MM.1S (cell line): ENCODE measurements around the gene APOBEC3H.

ENCODE experiments used
- DNase-seq: peaks from one replicate; pipeline ENCODE4 v3.0.0-alpha.2; 2015
- H2AFZ ChIP-seq: fragments of 300-600 bp; sonication (generic); 2 replicates; pipeline ENCODE4 v1.6.0; 2016; ENCODE audit warnings: antibody characterized with exemption, low read length
- H3F3A ChIP-seq: fragments of 300-600 bp; sonication (generic); 2 replicates; pipeline ENCODE4 v1.6.1; 2016; ENCODE audit warnings: mild to moderate bottlenecking, antibody characterized with exemption, low read length, moderate library complexity, mixed read lengths; ENCODE audit not compliant: insufficient read depth
- H3K27ac ChIP-seq: fragments of 300-600 bp; sonication (generic); 2 replicates; pipeline ENCODE4 v1.5.1; 2016; ENCODE audit warnings: mild to moderate bottlenecking, low read length
- H3K27me3 ChIP-seq: fragments of 300-600 bp; sonication (generic); replicated peaks from 2 replicates; pipeline ENCODE4 v1.6.0; 2016; ENCODE audit warnings: low read length; ENCODE audit not compliant: insufficient read depth
- H3K36me3 ChIP-seq: fragments of 300-600 bp; sonication (generic); replicated peaks from 2 replicates; pipeline ENCODE4 v1.6.1; 2016; ENCODE audit warnings: mild to moderate bottlenecking, low read length, mixed read lengths; ENCODE audit not compliant: insufficient read depth
- H3K4me1 ChIP-seq: fragments of 300-600 bp; sonication (generic); 2 replicates; pipeline ENCODE4 v1.6.1; 2016; ENCODE audit warnings: low read length, mixed read lengths
- H3K4me2 ChIP-seq: fragments of 300-600 bp; sonication (generic); 2 replicates; pipeline ENCODE4 v1.6.0; 2016; ENCODE audit warnings: low read depth, low read length
- H3K4me3 ChIP-seq: fragments of 300-600 bp; sonication (generic); 2 replicates; pipeline ENCODE4 v1.5.1; 2016; ENCODE audit warnings: low read length, mixed read lengths
- H3K79me2 ChIP-seq: fragments of 300-600 bp; sonication (generic); 2 replicates; pipeline ENCODE4 v1.6.1; 2016; ENCODE audit warnings: mixed run types, low read length, mixed read lengths
- H3K9ac ChIP-seq: fragments of 300-600 bp; sonication (generic); 2 replicates; pipeline ENCODE4 v1.6.1; 2016; ENCODE audit warnings: low read length, mixed read lengths
- H3K9me2 ChIP-seq: fragments of 300-600 bp; sonication (generic); replicated peaks from 2 replicates; pipeline ENCODE4 v1.6.1; 2016; ENCODE audit warnings: mild to moderate bottlenecking, low read length, mixed read lengths; ENCODE audit not compliant: insufficient read depth
- H3K9me3 ChIP-seq: fragments of 300-600 bp; sonication (generic); replicated peaks from 2 replicates; pipeline ENCODE4 v1.6.1; 2016; ENCODE audit warnings: mild to moderate bottlenecking, low read length, mixed read lengths; ENCODE audit not compliant: insufficient read depth
- H4K20me1 ChIP-seq: fragments of 300-600 bp; sonication (generic); 2 replicates; pipeline ENCODE4 v1.6.1; 2016; ENCODE audit warnings: mild to moderate bottlenecking, low read length, moderate library complexity, mixed read lengths; ENCODE audit not compliant: insufficient read depth
- EZH2 ChIP-seq: fragments of 300-600 bp; sonication (generic); optimal IDR thresholded peaks from 2 replicates; pipeline ENCODE3; 2017; ENCODE audit warnings: low read depth, mild to moderate bottlenecking, antibody characterized with exemption, low read length, mixed read lengths
- EZH2phosphoT487 ChIP-seq: fragments of 300-600 bp; sonication (generic); IDR thresholded peaks from 2 replicates; pipeline ENCODE4 v1.6.1; 2018; ENCODE audit warnings: antibody characterized with exemption, low read length
- TF ChIP-seq, protein P1 (sequence below): fragments of 300-600 bp; sonication (generic); IDR thresholded peaks from 2 replicates; pipeline ENCODE4 v1.5.1; 2016; ENCODE audit warnings: antibody characterized with exemption, low read length, mixed read lengths

Gene APOBEC3H

DNA sequence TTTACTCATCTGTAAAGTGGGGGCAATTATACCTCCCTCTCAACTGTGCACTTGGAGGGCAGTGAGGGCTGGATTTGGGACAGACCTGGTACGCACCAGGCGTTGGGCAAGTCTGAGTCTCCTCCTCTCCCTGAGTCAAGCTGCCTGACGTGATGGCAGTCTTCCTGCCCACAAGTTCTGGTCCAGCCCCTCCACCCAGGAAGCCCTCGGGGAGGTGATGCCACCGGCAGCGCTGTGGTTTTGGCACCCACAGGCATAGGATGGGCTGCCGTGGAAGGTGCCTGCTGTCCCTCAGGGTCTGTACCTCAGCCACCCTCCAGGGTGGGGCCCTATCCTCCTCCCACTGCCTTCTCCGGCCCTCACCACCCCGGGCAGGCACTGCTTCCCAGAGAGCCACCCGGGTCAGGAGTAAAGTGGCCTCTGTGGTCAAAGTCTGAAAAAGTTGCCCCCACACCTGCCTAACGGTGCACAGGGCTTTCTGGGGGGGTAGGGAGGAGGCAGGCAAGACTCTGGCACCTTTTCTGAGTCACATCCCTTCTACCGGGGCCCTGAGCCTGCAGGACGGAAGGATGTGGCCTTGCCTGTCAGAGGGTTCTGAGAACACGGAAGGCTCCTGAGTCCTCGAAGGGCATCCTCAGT, 6.5 kb upstream of the APOBEC3H start:
- no peak for DNase-seq
- H3K9me2 ChIP-seq: no peaks in the 10 kb centered on the region
- peaks cover 27% of the 10 kb centered on the region for H3K4me1 ChIP-seq
- TF ChIP-seq, protein P1, sequence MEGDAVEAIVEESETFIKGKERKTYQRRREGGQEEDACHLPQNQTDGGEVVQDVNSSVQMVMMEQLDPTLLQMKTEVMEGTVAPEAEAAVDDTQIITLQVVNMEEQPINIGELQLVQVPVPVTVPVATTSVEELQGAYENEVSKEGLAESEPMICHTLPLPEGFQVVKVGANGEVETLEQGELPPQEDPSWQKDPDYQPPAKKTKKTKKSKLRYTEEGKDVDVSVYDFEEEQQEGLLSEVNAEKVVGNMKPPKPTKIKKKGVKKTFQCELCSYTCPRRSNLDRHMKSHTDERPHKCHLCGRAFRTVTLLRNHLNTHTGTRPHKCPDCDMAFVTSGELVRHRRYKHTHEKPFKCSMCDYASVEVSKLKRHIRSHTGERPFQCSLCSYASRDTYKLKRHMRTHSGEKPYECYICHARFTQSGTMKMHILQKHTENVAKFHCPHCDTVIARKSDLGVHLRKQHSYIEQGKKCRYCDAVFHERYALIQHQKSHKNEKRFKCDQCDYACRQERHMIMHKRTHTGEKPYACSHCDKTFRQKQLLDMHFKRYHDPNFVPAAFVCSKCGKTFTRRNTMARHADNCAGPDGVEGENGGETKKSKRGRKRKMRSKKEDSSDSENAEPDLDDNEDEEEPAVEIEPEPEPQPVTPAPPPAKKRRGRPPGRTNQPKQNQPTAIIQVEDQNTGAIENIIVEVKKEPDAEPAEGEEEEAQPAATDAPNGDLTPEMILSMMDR: no peak
- no peak for TF ChIP-seq EZH2
- no peak for TF ChIP-seq EZH2phosphoT487
- no peak overlapping the region for H3K4me2 ChIP-seq
- H3K4me3 ChIP-seq: no peak overlapping the region
- H3K9me3 ChIP-seq: no peaks in the 10 kb centered on the region
- H3K79me2 ChIP-seq: no peaks in the 10 kb centered on the region
- no peak overlapping the region for H3K27ac ChIP-seq
- H4K20me1 ChIP-seq: no peaks in the 10 kb centered on the region
- no peak overlapping the region for H2AFZ ChIP-seq
- H3K36me3 ChIP-seq: no peaks in the 10 kb centered on the region
- H3F3A ChIP-seq: peaks cover 18% of the 10 kb centered on the region
- H3K9ac ChIP-seq: no peak overlapping the region
- H3K27me3 ChIP-seq: no peaks in the 10 kb centered on the region

DNA sequence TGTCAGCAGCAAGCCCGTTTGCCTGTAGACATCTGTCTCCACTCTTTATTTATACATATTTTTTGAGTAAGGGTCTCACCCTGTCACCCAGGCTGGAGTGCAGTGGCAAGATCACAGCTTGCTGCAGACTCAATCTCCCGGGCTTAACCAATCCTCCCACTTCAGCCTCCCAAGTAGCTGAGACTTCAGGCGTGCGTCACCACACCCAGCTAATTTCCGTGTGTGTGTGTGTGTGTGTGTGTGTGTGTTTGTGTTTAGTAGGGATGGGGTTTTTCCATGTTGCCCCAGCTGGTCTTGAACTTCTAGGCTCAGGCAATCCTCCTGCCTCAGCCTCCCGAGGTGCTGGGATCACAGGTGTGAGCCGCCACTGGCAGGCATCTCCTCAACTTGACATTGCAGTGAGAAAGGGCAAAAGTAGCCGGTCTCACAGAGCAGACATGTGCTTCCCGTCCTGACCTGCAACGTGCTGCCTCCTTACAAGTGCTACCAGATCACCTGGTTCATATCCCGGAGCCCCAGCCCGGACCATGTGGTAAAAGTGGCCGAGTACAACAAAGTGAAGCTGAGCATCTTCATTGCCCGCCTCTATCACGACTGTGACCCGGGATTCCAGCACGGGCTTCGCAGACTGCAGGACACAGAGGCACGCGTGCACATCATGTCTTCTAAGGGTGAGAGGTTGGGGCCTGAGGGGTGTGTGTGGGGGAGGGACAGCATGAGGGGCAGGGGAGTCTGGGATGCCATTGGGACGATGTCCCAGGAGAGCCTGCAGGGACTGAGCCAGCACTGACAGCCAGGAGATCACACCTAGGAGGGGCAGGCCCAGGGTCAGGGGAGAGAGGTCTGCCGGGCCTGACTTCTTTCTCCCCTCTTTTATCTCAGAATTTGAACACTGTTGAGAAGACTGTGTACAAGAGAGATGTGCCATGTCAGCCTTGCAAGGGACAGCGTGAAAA, 5.6 kb upstream of the APOBEC3H start:
- no peak overlapping the region for H3K9ac ChIP-seq
- no peaks in the 10 kb centered on the region for H3K9me3 ChIP-seq
- TF ChIP-seq, protein P1: no peak
- TF ChIP-seq EZH2phosphoT487: no peak
- no peak for TF ChIP-seq EZH2
- H3K79me2 ChIP-seq: no peaks in the 10 kb centered on the region
- H3K4me2 ChIP-seq: peak overlapping the region; percentile 57; the same call in 1 of the 2 replicates
- H4K20me1 ChIP-seq: no peaks in the 10 kb centered on the region
- no peaks in the 10 kb centered on the region for H3K36me3 ChIP-seq
- DNase-seq: no peak
- H3K9me2 ChIP-seq: no peaks in the 10 kb centered on the region
- no peaks in the 10 kb centered on the region for H3K27me3 ChIP-seq
- H3K4me1 ChIP-seq: peaks cover 33% of the 10 kb centered on the region
- H3K27ac ChIP-seq: peak overlapping the region; percentile 56; the same call in 1 of the 2 replicates
- H2AFZ ChIP-seq: peak overlapping the region; percentile 76
- no peak overlapping the region for H3K4me3 ChIP-seq
- peaks cover 18% of the 10 kb centered on the region for H3F3A ChIP-seq

DNA sequence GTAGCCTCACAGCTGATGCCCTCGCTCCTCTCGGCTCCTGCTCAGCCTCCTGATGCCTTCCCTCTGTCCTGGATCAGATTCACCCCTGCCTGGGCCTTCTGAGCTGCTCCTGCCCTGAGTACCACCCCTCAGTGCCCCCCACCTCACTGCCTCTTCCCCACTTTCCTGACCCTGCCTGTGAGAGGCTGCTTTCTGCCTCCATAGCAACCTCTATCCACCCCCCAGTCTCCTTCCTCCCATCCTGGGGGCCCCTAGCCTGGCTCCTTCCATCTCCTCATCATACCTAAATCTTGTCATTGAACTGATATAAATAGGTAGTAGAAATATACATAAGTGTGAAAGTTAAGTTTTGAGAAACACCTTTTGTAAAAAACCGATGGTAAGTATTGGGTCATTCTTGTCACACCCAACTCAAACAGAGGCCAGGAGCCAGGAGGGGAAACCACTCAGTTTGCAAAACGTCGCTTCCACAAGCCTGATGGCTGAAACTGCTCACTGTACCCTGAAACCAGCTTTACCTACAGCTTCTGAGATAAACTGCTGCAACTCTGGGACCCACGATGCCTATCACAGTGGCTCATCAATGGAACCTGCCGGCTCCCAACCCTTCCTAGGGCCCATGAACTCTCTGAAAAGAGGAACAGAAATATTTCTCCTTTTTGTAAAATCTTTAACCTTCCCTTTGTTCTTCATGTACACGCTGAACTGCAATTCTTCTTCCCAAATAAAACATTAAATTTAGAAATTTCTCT, 4.8 kb upstream of the APOBEC3H start:
- Histone ChIP-seq H3K9me3 (no peaks in the 10 kb centered on the region), H3K36me3 (no peaks in the 10 kb centered on the region), H3K4me1 (peaks cover 34% of the 10 kb centered on the region), H3K4me3 (0 out of 2 replicates have a peak overlapping the region, but pooled peaks have one; percentile 0), H3K27me3 (no peaks in the 10 kb centered on the region), H3K4me2 (peak overlapping the region; percentile 57), H3K79me2 (no peaks in the 10 kb centered on the region), H4K20me1 (no peaks in the 10 kb centered on the region), H3K9ac (peak overlapping the region; percentile 25; the same call in 1 of the 2 replicates), H2AFZ (peak overlapping the region; percentile 76), H3K27ac (peak overlapping the region; percentile 56; the same call in 1 of the 2 replicates), H3K9me2 (no peaks in the 10 kb centered on the region), H3F3A (peaks cover 16% of the 10 kb centered on the region)
- TF ChIP-seq, protein P1: no peak
- TF ChIP-seq EZH2phosphoT487 (no peak), EZH2 (no peak)
- peak; percentile 79 for DNase-seq
